GM21786 (cell line): ENCODE measurements around the gene APOBEC3H.

Experiments
- ATAC-seq: cut with Tn5 transposase; IDR thresholded peaks from one replicate; pipeline ENCODE4 v1.9.1; 2021; ENCODE audit not compliant: unreplicated experiment

APOBEC3H gene

GRCh38 chr22:39153220-39153717, 56.2 kb downstream of the APOBEC3H start:
- no peak for ATAC-seq
